ENCODE measurements around the gene KRT1.
A peak's percentile ranks its signal among the peaks of the same experiment; 100 is the strongest.

The KRT1 gene

GRCh38 chr12:52699960-52700359 is 19.8 kb upstream of the KRT1 start:
- no peak for DNase-seq (ENCODE audit: low read depth, low spot score)
- H3K27ac ChIP-seq, result no peak overlapping the region

GRCh38 chr12:52699373-52699772 is 19.2 kb upstream of the KRT1 start:
- DNase-seq (ENCODE audit: low read depth, low spot score), result no peak
- H3K27ac ChIP-seq, result no peak overlapping the region

GRCh38 chr12:52698651-52699340 is 18.6 kb upstream of the KRT1 start:
- no peak overlapping the region for H3K27ac ChIP-seq
- DNase-seq (ENCODE audit: low read depth, low spot score), result no peak

- H3K27ac ChIP-seq, result no peak overlapping the region
- no peak for DNase-seq (ENCODE audit: low read depth, low spot score)
Observed at GRCh38 chr12:52697058-52697582, 16.9 kb upstream of the KRT1 start.

DNA sequence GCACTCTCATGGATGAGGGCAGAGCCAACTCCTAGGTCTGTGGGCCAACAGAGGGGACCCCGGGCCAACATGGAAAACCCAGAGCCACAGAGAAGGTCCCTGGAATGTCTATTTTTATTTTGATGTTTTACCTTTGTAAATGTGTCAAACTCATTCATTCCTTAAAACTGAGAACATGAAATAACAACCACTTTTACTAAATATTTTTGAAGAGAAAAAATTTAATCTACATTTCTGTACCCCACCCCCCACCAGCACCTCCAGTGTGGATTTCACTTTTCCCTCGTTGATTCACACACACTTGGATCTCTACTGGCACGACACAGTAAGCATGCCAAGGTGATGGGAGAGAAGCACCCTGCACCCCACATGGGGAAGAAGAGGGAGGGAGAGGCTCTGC is 16.4 kb upstream of the KRT1 start:
- no peak for DNase-seq (ENCODE audit: low read depth, low spot score)
- no peak overlapping the region for H3K27ac ChIP-seq

- DNase-seq (ENCODE audit: low read depth, low spot score), result no peak
- no peak overlapping the region for H3K27ac ChIP-seq
Observed at GRCh38 chr12:52695039-52695438, 14.8 kb upstream of the KRT1 start.

DNA sequence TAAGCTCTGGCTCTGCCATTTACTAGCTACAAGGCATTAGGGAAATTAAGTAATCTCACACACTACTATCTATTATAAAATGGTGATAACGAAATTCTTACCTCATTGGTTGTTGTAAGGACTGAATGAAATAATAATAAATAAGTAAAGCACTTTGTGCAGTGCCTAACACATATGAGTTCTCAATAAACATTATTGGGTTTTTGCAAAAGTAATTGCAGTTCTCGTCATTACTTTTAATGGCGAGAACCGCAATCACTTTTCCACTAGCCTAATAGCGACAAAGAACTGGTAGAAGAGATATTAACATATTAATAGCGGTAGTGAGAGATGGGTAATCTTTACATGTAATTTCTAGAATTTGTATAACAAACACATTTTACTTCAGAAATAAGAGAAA is 13.9 kb upstream of the KRT1 start:
- H3K27ac ChIP-seq, result no peak overlapping the region
- DNase-seq (ENCODE audit: low read depth, low spot score), result no peak

DNA sequence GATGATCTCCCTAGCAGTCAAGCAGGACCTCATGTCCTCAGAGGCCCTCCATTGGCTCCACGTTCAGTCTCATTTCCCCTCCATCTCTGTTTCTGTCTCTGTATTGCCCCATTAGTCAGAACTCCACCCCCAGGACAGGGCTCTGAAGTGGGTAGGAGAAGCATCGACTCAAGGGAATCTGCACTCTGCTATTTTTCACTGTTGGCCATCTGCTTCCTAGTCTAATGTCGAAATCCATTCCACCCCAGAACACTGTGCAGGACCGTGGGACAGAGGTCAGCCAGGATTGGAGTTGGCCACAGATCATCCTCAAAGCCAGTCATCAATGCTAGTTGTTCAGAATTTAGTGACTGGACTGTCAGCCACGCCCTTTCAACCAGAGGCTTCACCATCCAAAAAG is 13.1 kb upstream of the KRT1 start:
- no peak for DNase-seq (ENCODE audit: low read depth, low spot score)
- no peak overlapping the region for H3K27ac ChIP-seq

DNA sequence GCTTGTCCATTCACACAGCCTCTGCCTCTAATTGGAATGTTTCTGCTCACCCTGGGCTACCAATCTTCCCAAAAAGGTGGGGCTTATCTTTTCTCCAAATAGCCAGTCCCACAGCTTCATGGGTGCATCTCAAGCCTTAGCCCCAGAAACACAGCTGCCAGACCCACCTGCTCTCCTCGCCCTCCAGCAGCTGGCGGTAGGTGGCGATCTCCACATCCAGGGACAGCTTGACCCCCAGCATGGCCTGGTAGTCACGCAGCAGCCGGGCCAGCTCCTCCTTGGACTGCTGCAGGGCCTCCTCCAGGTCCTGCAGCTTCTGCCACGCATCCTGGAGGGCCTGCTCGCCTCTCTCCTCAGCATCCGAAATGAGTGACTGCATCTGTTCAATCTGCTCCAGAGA is 12.0 kb upstream of the KRT1 start:
- no peak overlapping the region for H3K27ac ChIP-seq
- DNase-seq (ENCODE audit: low read depth, low spot score), result no peak

DNA sequence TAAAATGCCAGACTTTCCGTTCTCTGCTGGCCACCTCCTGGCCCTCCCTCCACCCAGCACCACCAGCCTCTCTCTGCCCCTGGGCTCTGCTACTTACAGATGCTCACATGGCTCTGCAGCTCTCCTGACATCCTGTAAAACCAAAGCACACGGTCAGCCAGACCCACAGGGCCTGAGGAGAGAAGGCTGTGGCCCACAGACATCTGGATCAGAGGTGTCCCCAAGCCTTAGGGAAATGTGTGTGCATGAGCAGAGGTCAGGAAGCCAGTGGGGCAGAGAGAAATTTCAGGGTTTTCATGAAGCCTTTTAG is 11.6 kb upstream of the KRT1 start:
- no peak overlapping the region for H3K27ac ChIP-seq
- DNase-seq (ENCODE audit: low read depth, low spot score), result no peak

DNA sequence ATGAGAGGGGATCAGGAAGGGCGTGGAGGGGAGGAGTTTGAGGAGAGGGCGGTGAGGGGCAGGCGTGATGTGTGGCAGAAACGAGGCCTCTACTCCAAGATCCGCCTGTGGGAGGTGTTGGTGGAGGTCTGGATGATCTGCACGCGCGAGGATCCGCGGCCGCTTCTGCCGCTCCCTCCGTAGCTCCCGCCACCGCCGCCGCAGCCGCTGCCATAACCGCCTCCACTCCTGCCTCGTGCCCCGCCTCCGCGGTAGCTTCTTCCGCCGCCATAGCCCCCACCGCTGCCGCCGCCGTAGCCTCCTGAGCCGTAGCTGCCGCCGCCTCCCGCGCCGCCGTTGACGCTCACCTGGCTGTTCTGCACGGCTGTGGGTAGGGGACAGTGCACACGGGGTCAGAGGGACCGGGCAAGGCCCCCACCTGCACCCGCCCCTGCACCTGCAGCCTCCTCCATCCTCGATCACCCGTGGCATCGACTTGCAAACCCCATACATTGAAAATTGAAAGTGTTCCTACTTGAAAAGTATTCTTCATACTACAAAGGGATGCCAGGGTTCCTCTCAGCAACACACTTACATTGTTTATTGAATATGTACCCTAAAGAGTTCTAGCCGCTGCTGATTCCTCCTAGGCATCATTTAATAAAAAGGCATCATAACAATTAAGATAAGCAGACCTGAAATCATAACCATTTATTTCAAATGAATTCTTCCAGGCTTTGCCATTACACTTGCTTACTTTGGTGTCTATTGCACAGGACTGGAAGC is 11.1 kb upstream of the KRT1 start:
- no peak overlapping the region for H3K27ac ChIP-seq
- DNase-seq (ENCODE audit: low read depth, low spot score), result no peak

GRCh38 chr12:52690351-52691075 is 10.3 kb upstream of the KRT1 start:
- H3K27ac ChIP-seq, result no peak overlapping the region
- no peak for DNase-seq (ENCODE audit: low read depth, low spot score)

GRCh38 chr12:52689936-52690335 is 9.7 kb upstream of the KRT1 start:
- no peak for DNase-seq (ENCODE audit: low read depth, low spot score)
- H3K27ac ChIP-seq, result no peak overlapping the region

DNA sequence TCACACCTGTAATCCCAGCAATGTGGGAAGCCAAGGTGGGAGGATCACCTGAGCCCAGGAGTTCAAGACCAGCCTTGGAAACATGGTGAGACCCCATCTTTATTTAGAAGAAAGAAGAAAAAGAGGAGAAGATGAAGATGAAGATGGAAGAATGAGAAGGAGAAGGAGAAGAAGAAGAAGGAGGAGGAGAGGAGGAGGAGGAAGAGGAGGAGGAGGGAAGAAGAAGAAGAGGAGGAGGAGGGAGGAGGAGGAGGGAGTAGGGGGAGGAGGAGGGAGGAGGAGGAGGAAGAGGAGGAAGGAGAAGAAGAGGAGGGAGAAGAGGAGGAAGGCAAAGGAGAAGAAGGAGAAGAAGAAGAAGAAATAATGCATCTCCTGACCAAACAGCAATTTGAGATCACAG is 9.0 kb upstream of the KRT1 start:
- DNase-seq (ENCODE audit: low read depth, low spot score), result no peak
- no peak overlapping the region for H3K27ac ChIP-seq

DNA sequence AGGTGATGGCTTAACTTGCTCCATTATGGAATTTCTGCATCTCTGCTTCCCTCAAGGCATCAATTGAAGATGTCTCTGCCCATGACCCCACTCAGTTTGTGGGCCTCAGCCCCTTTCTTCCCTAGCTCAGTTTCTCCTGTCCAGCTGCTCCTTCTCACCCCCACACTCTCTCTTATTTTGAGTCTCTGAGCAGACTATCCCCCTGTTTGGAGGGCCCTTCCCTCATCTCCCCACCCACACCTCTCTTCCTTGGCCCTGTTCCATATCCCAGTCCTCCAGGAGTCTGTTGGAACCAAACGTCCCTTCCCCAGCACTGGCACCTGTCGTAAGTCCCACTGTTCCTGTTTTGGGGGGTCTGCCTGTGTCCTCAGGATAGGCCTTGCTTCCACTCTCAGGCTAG is 8.3 kb upstream of the KRT1 start:
- DNase-seq (ENCODE audit: low read depth, low spot score), result no peak
- no peak overlapping the region for H3K27ac ChIP-seq

DNA sequence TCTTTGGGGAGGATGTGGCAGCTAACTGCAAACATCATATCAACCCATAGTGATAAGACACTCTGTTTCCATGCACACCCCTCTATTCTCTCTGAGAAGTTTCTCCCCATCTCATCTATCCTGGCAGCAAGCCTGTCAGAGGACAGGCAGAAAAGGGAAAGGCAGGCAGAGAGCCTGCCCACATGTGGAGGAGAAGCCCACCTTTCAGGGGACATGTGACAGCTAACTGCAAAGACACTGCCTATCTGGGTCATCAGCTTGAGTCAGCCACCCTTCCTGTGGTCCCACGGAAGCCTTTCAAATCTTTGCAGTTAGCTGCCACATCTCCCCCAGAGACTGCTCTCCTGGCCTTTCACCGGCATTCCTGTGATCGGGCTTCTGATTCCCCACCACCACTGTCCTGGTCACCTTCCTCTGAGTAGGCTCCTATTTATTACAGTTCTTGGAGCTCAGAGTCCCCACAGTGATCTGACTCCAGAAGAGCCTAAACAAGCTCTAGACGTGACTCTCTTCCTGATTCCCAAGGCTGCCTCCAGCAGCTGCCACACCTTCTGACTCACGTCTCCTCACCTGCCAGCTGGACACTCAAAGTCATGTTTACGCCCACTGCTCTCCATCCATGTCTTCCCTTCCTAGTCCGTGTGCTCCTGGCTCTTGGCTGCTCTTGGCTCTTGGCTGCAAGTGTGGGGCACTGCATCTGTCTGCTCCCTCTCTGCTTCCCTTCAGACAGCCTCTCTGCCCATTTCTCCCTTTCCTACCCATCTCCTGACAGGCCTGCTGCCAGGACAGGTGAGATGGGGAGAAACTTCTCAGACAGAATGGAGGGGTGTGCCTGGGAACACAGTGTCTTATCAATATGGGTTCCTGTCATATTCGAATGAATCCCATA is 7.5 kb upstream of the KRT1 start:
- peak; percentile 33 for DNase-seq (ENCODE audit: low read depth, low spot score)
- no peak overlapping the region for H3K27ac ChIP-seq

DNA sequence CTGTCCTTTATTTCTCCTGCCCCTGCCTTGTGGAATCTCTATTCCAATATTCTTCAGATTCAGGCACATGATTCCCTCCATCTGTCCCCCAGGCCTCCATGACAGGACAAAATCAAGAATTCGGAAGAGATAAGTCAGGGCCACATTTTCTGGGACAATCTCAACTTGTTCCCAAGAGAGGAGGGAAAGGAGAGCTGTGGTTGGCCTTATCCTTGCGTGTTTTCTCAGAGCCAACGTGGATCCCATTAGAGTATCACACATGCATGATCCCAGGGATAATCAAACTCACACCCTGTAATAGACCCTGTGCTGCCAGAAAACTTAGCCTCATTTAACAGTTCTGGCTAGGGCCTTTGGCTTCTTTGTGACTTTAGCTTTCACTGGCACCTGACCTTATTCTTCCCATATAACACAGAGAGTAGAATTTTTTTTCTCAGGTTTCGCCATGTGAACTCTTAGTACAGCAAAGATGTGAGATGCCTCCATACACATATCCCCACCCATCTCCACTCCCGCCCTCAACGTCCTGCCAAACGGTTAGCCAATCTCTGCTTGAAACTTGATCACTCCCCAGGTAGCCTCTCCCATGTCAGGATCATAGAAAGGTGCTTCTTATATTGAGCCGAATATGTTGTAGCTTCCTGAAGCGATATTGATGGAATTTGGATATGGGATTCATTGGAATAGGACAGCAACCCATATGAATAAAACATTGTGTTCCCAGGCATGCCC is 6.7 kb upstream of the KRT1 start:
- DNase-seq (ENCODE audit: low read depth, low spot score), result no peak
- H3K27ac ChIP-seq, result no peak overlapping the region

DNA sequence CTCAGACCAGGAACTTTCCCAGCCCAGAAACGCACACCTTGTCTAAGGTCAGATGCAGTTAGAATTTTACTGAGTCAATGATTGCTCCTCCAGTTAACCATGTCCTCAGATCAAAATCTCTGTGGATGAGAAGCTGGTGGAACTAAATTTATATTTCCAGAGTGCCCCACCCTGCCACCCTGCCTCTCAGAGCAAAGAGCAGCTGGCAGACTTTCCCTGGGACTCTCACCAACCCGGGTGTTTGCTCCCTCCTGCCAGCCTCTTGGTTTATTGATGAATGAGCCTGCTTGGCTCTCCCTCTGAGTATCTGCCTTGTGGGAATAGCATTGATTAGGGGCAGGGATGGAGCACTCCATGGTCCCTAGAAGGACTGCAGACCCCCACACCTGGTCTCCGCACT is 5.9 kb upstream of the KRT1 start:
- H3K27ac ChIP-seq, result no peak overlapping the region
- DNase-seq (ENCODE audit: low read depth, low spot score), result no peak

GRCh38 chr12:52685406-52685890 is 5.2 kb upstream of the KRT1 start:
- H3K27ac ChIP-seq, result no peak overlapping the region
- no peak for DNase-seq (ENCODE audit: low read depth, low spot score)

DNA sequence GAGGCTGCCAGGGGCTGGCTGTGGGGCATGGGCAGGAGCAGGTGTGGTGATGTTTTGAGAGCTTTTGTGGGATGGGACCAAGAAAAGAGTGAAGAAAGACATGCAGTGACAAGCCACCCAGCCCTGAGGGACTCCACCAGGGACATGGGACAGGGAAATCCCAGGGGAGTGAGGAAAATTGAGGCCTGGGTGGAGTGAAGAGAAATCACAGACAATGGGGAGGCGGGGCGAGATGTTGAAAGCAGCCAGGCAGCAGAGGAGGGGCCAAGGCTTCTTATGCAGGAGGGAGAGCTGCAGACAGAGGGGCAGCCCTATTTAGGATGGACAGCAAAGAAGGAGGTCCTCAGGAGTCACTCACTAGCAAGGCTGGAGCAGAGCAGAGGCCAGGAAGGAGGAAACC is 4.2 kb upstream of the KRT1 start:
- H3K27ac ChIP-seq, result no peak overlapping the region
- DNase-seq (ENCODE audit: low read depth, low spot score), result no peak
